OCI-M1 (cell line): Measurements from ENCODE around the gene SNX22.

ENCODE experiments used
- DNase-seq: peaks from one replicate; lab custom pipeline; 2025; lab: John Stamatoyannopoulos, UW

The SNX22 gene

GRCh38 chr15:64134345-64134829 lies 17.1 kb upstream of the SNX22 start:
- peak; percentile 39 for DNase-seq

- no peak for DNase-seq
These were observed 15.2 kb upstream of the SNX22 start for GRCh38 chr15:64136347-64136746.

- DNase-seq = no peak
These were observed 14.2 kb upstream of the SNX22 start for GRCh38 chr15:64137226-64137833.

- no peak for DNase-seq
These were observed 13.1 kb upstream of the SNX22 start for GRCh38 chr15:64138331-64138941.

GRCh38 chr15:64141798-64142512 lies 9.6 kb upstream of the SNX22 start:
- DNase-seq = no peak

- no peak for DNase-seq
These were observed 8.3 kb upstream of the SNX22 start for GRCh38 chr15:64143276-64143675.

GRCh38 chr15:64144192-64144564 lies 7.4 kb upstream of the SNX22 start:
- DNase-seq = no peak

- no peak for DNase-seq
These were observed 6.8 kb upstream of the SNX22 start for GRCh38 chr15:64144565-64145281.

GRCh38 chr15:64146041-64146440 lies 5.5 kb upstream of the SNX22 start:
- no peak for DNase-seq

- no peak for DNase-seq
These were observed 5.0 kb upstream of the SNX22 start for GRCh38 chr15:64146520-64146884.

GRCh38 chr15:64146885-64147681 lies 4.4 kb upstream of the SNX22 start:
- peak; percentile 60 for DNase-seq

GRCh38 chr15:64148168-64148567 lies 3.4 kb upstream of the SNX22 start:
- DNase-seq = no peak

GRCh38 chr15:64148581-64148980 lies 3.0 kb upstream of the SNX22 start:
- no peak for DNase-seq

- DNase-seq = peak; percentile 65
These were observed 2.1 kb upstream of the SNX22 start for GRCh38 chr15:64149424-64149823.

GRCh38 chr15:64149893-64150578 lies 1.5 kb upstream of the SNX22 start:
- DNase-seq = no peak

- no peak for DNase-seq
These were observed 1.2 kb downstream of the SNX22 start for GRCh38 chr15:64152507-64153387.

- peak; percentile 95 for DNase-seq
These were observed 2.2 kb downstream of the SNX22 start for GRCh38 chr15:64153480-64154367.

GRCh38 chr15:64155802-64156651 lies 4.5 kb downstream of the SNX22 start:
- DNase-seq = no peak
